H1 (cell line): ENCODE data around the gene DNAH10. TPM values are rescaled to one million over a fixed set of nuclear protein-coding genes. Genes with fewer than 3 reads are reported as not detected.

Source experiments
- CTCF ChIA-PET: fragments of 300-600 bp; sonication (Branson Sonifier 250); formaldehyde crosslinking; loops from one replicate; lab custom pipeline; 2021; ENCODE audit not compliant: partially characterized antibody; lab: Charles Lee
- POLR2A ChIA-PET: fragments of 300-600 bp; sonication (Branson Sonifier 250); formaldehyde crosslinking; loops from one replicate; lab custom pipeline; 2021; ENCODE audit warnings: inconsistent platforms; ENCODE audit not compliant: partially characterized antibody; lab: Charles Lee
- DNase-seq, 2 experiments: peaks; one replicate each; pipeline versions ENCODE4 v3.0.0 to v3.0.0-alpha.2; 2010 to 2022; ENCODE audit warnings: low spot score in 2 of 2, low read depth in 1 of 2, mixed read lengths in 1 of 2
- FAIRE-seq: peaks from 2 replicates; lab custom pipeline; 2011; peaks lifted over from hg19 to GRCh38; lab: Jason Lieb, UNC
- H2AFZ ChIP-seq: 2 replicates; pipeline ENCODE4 v1.8.1; 2012; ENCODE audit warnings: low read length, inconsistent platforms
- H2AK5ac ChIP-seq: 2 replicates; pipeline ENCODE4 v1.6.1; 2013; ENCODE audit warnings: low read depth, low read length
- H2BK120ac ChIP-seq: replicated peaks from 2 replicates; pipeline ENCODE3; 2013; ENCODE audit warnings: low read depth, low read length, inconsistent platforms
- H2BK12ac ChIP-seq: 2 replicates; pipeline ENCODE4 v1.6.1; 2013; ENCODE audit warnings: low read depth, low read length
- H2BK15ac ChIP-seq: 2 replicates; pipeline ENCODE4 v1.6.1; 2013; ENCODE audit warnings: low read length
- H2BK20ac ChIP-seq: 2 replicates; pipeline ENCODE4 v1.6.1; 2013; ENCODE audit warnings: low read length
- H2BK5ac ChIP-seq: 2 replicates; pipeline ENCODE4 v1.6.1; 2013; ENCODE audit warnings: low read depth, low read length
- H3K14ac ChIP-seq: 2 replicates; pipeline ENCODE4 v1.6.1; 2013; ENCODE audit warnings: inconsistent platforms; ENCODE audit not compliant: insufficient read length
- H3K18ac ChIP-seq: 2 replicates; pipeline ENCODE4 v1.6.1; 2013; ENCODE audit warnings: low read length; ENCODE audit errors: extremely low read depth
- H3K23ac ChIP-seq: 2 replicates; pipeline ENCODE4 v1.6.1; 2013; ENCODE audit warnings: inconsistent platforms; ENCODE audit not compliant: insufficient read length
- H3K23me2 ChIP-seq: 2 replicates; pipeline ENCODE4 v1.6.1; 2013; ENCODE audit warnings: low read depth, low read length
- H3K27ac ChIP-seq: 2 replicates; pipeline ENCODE4 v1.6.1; 2011; ENCODE audit warnings: low read depth, low read length, inconsistent platforms
- H3K27me3 ChIP-seq, 4 experiments: replicated peaks in 1 of 4; 1 replicate in 1 of 4; 2 replicates in 3 of 4; pipeline versions ENCODE4 v1.6.1 to v1.8.1; 2011 to 2013; ENCODE audit warnings: low read length in 3 of 4, mild to moderate bottlenecking in 3 of 4, inconsistent platforms in 2 of 4, mixed read lengths in 2 of 4, moderate library complexity in 1 of 4; ENCODE audit not compliant: control insufficient read depth in 3 of 4, insufficient read depth in 3 of 4; ENCODE audit errors: extremely low read depth in 1 of 4
- H3K36me3 ChIP-seq, 4 experiments: 2 replicates each; pipeline versions ENCODE4 v1.6.1 to v1.8.1; 2011 to 2013; ENCODE audit warnings: mild to moderate bottlenecking in 4 of 4, low read length in 3 of 4, moderate library complexity in 2 of 4, control low read depth in 1 of 4, inconsistent platforms in 1 of 4; ENCODE audit not compliant: insufficient read depth in 4 of 4, control insufficient read depth in 2 of 4
- H3K4ac ChIP-seq: replicated peaks from 2 replicates; pipeline ENCODE3; 2013; ENCODE audit warnings: low read length, low read depth, mixed read lengths, inconsistent platforms; ENCODE audit not compliant: insufficient read length
- H3K4me1 ChIP-seq, 4 experiments: replicated peaks in 1 of 4; 1 replicate in 1 of 4; 2 replicates in 3 of 4; pipeline versions ENCODE4 v1.6.1 to v1.8.1; 2011 to 2013; ENCODE audit warnings: low read length in 3 of 4, inconsistent platforms in 2 of 4, mixed read lengths in 1 of 4; ENCODE audit not compliant: insufficient read depth in 4 of 4, control insufficient read depth in 3 of 4
- H3K4me2 ChIP-seq, 2 experiments: 2 replicates each; pipeline versions ENCODE4 v1.6.1 to v1.8.1; 2011 to 2013; ENCODE audit warnings: low read depth in 2 of 2, low read length in 2 of 2, control low read depth in 1 of 2, inconsistent platforms in 1 of 2, mild to moderate bottlenecking in 1 of 2; ENCODE audit not compliant: insufficient read depth in 1 of 2
- H3K4me3 ChIP-seq, 4 experiments: fragments of 200-600, 300-600 bp in 1 of 4; sonication (generic), shearing (Covaris generic), sonication (Bioruptor Twin) in 1 of 4; 2 replicates each; pipeline versions ENCODE4 v1.5.1 to v1.8.1; 2011 to 2016; ENCODE audit warnings: low read length in 4 of 4, low read depth in 3 of 4, control low read depth in 2 of 4, inconsistent platforms in 2 of 4, mild to moderate bottlenecking in 2 of 4, mixed read lengths in 1 of 4, moderate library complexity in 1 of 4; ENCODE audit not compliant: insufficient read depth in 2 of 4; ENCODE audit errors: extremely low read depth in 1 of 4
- H3K56ac ChIP-seq: replicated peaks from 2 replicates; pipeline ENCODE3; 2013; ENCODE audit warnings: low read depth, mild to moderate bottlenecking, mixed read lengths, low read length, inconsistent platforms; ENCODE audit not compliant: insufficient read length
- H3K79me1 ChIP-seq: 2 replicates; pipeline ENCODE4 v1.6.1; 2013; ENCODE audit warnings: low read depth, low read length, control low read depth
- H3K79me2 ChIP-seq, 2 experiments: 2 replicates each; pipeline versions ENCODE4 v1.6.1 to v1.8.1; 2012 to 2013; ENCODE audit warnings: low read length in 2 of 2, mild to moderate bottlenecking in 2 of 2, inconsistent platforms in 1 of 2; ENCODE audit not compliant: insufficient read depth in 2 of 2, control insufficient read depth in 1 of 2
- H3K9ac ChIP-seq, 4 experiments: replicated peaks in 1 of 4; 1 replicate in 1 of 4; 2 replicates in 3 of 4; pipeline versions ENCODE4 v1.6.1 to v1.8.1; 2011 to 2013; ENCODE audit warnings: low read depth in 3 of 4, low read length in 3 of 4, control low read depth in 2 of 4, mild to moderate bottlenecking in 2 of 4, moderate library complexity in 2 of 4, inconsistent platforms in 1 of 4; ENCODE audit errors: extremely low read depth in 1 of 4
- H3K9me3 ChIP-seq, 2 experiments: 2 replicates each; pipeline versions ENCODE4 v1.6.1 to v1.8.1; 2012 to 2013; ENCODE audit warnings: mild to moderate bottlenecking in 2 of 2, moderate library complexity in 2 of 2, control low read depth in 1 of 2, inconsistent platforms in 1 of 2, low read depth in 1 of 2, low read length in 1 of 2, mixed read lengths in 1 of 2; ENCODE audit not compliant: insufficient read depth in 2 of 2
- H4K20me1 ChIP-seq, 2 experiments: replicated peaks in 1 of 2; 2 replicates each; pipeline versions ENCODE3 to v1.8.1; 2011 to 2013; ENCODE audit warnings: inconsistent platforms in 2 of 2, low read length in 2 of 2, mild to moderate bottlenecking in 1 of 2; ENCODE audit not compliant: insufficient read depth in 2 of 2, control insufficient read depth in 1 of 2
- H4K5ac ChIP-seq: 2 replicates; pipeline ENCODE4 v1.6.1; 2013; ENCODE audit warnings: low read length, low read depth, mixed read lengths, inconsistent platforms; ENCODE audit not compliant: insufficient read length
- H4K8ac ChIP-seq: 2 replicates; pipeline ENCODE4 v1.8.0; 2013; ENCODE audit warnings: mild to moderate bottlenecking, moderate library complexity, low read length, inconsistent platforms; ENCODE audit not compliant: insufficient read depth; ENCODE audit errors: extremely low read depth
- H4K91ac ChIP-seq: replicated peaks from 2 replicates; pipeline ENCODE3; 2013; ENCODE audit warnings: low read length, mixed read lengths, inconsistent platforms; ENCODE audit not compliant: insufficient read length
- BCL11A ChIP-seq, 2 experiments: IDR thresholded peaks; one replicate each; pipeline ENCODE4 v1.6.1; 2011; ENCODE audit warnings: low read depth in 2 of 2, low read length in 2 of 2, mild to moderate bottlenecking in 2 of 2
- EP300 ChIP-seq, 2 experiments: IDR thresholded peaks; 1 replicate in 1 of 2; 2 replicates in 1 of 2; pipeline ENCODE4 v1.6.1; 2011 to 2012; ENCODE audit warnings: low read depth in 2 of 2, low read length in 2 of 2, mild to moderate bottlenecking in 2 of 2, borderline replicate concordance in 1 of 2, inconsistent platforms in 1 of 2, moderate library complexity in 1 of 2
- RBBP5 ChIP-seq: IDR thresholded peaks from 2 replicates; pipeline ENCODE4 v1.7.1; 2012; ENCODE audit warnings: low read depth, mild to moderate bottlenecking, inconsistent platforms, low read length, moderate library complexity, borderline replicate concordance
- WGBS, 2 experiments: shearing (Covaris generic) in 1 of 2; methylation state at CpG; one replicate each; pipeline versions ENCODE4 v1.1.6 to v1.1.7; 2013 to 2015; ENCODE audit warnings: low lambda C conversion rate in 2 of 2, mixed read lengths in 2 of 2, inconsistent platforms in 1 of 2, low coverage in 1 of 2, missing lambda C conversion rate in 1 of 2; ENCODE audit not compliant: insufficient replicate concordance in 2 of 2, insufficient coverage in 1 of 2, insufficient read length in 1 of 2; ENCODE audit errors: extremely low coverage in 1 of 2, missing lambda C conversion rate in 1 of 2; 5-methylcytosine and 5-hydroxymethylcytosine counted together
- polyA plus RNA-seq, 7 experiments: library from polyadenylated mRNA; depleted of rRNA in 3 of 7; stranded (reverse) in 5 of 7; unstranded in 2 of 7; fragments of >200 nt in 5 of 7; fragments of 200-250 nt in 2 of 7; gene quantifications; 1 replicate in 5 of 7; 2 replicates in 1 of 7; 4 replicates in 1 of 7; pipeline versions ENCODE4 v1.2.1 to v1.2.3, GENCODE V29; 2011 to 2013; ENCODE audit warnings: missing spikeins in 2 of 7, mixed read lengths in 2 of 7
- total RNA-seq: library from RNA; stranded (reverse); fragmentation: NEBNext Ultra II Directional; extraction: Animal tissue kit (Norgen Biotek cat#: 25700); gene quantifications from 2 replicates; pipeline ENCODE4 v1.2.1, GENCODE V29; 2021
- TF ChIP-seq, protein P1 (sequence below): IDR thresholded peaks from 2 replicates; pipeline ENCODE4 v1.6.1; 2011; ENCODE audit warnings: low read length, improper control_type of control experiment

DNAH10 gene
- total and polyA plus RNA-seq, 2 of the 8 experiments (the other 6 are each of a cell fraction or from before 2014, with no cell fraction given), result 0.02 to 0.24 TPM

DNA sequence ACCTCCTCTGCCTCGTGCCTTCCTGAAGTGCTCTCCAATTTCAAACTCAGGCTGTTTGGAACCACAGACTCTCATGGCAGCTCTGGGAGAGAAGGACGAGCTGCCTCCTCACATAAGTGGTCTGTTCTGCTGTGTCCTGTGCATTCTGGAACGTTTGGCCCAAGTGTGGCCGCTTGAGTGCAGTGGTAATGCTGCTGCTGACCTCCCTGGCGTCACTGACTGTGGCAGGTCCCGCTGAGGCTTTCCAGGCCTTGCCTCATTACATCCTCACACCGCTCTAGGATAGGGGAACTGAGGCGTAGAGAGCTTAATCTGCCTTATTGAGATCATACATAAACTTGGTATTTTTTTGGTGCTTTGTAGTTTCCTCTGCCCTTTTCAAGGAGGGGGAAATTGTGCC, 196.4 kb downstream of the DNAH10 start:
- Histone ChIP-seq H3K27ac (no peak overlapping the region), H2BK20ac (no peak overlapping the region)

More for the DNA sequence above, 196.4 kb downstream of the DNAH10 start:
- H3K4ac ChIP-seq, result no peak overlapping the region
- FAIRE-seq, result no peak
- peaks cover 6 to 7% of the 10 kb centered on the region in 2 experiments for H4K20me1 ChIP-seq
- no peak overlapping the region for H3K18ac ChIP-seq
- 79% methylated on average over 8 of the region's 8 CpGs; no CpG with 5 or more reads in 1 of the 2 experiments for WGBS, 2 experiments
- H2BK5ac ChIP-seq, result no peak overlapping the region
- no peak overlapping the region for H2AFZ ChIP-seq
- no peak overlapping the region for H4K5ac ChIP-seq
- no peak overlapping the region for H3K23ac ChIP-seq
- TF ChIP-seq EP300 (IDR thresholded peaks at IDR 0.05; ENCODE audit: borderline replicate concordance in 1 of 2, low read depth in 2 of 2, low read length in 2 of 2) (no peak), BCL11A (IDR thresholded peaks at IDR 0.05; ENCODE audit: low read depth in 2 of 2, low read length in 2 of 2) (no peak), RBBP5 (no peak)
- TF ChIP-seq, protein P1, sequence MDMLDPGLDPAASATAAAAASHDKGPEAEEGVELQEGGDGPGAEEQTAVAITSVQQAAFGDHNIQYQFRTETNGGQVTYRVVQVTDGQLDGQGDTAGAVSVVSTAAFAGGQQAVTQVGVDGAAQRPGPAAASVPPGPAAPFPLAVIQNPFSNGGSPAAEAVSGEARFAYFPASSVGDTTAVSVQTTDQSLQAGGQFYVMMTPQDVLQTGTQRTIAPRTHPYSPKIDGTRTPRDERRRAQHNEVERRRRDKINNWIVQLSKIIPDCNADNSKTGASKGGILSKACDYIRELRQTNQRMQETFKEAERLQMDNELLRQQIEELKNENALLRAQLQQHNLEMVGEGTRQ, result no peak
- TF ChIP-seq, all 59 proteins: peak for 0
- H4K8ac ChIP-seq, result no peak overlapping the region
- no peaks in the 10 kb centered on the region for H3K9me3 ChIP-seq
- H3K27me3 ChIP-seq, result peaks cover 15 to 47% (median 33%) of the 10 kb centered on the region in 4 experiments
- no peaks in the 10 kb centered on the region for H3K79me1 ChIP-seq
- DNase-seq, result no peak
- H3K14ac ChIP-seq, result no peak overlapping the region
- no peak overlapping the region for H3K56ac ChIP-seq
- no peaks in the 10 kb centered on the region for H3K23me2 ChIP-seq
- no peaks in the 10 kb centered on the region for H3K36me3 ChIP-seq
- H2AK5ac ChIP-seq, result no peak overlapping the region
- H3K79me2 ChIP-seq, result no peaks in the 10 kb centered on the region
- H2BK120ac ChIP-seq, result no peak overlapping the region
- POLR2A ChIA-PET, result no interaction called here
- H3K4me3 ChIP-seq, result no peak overlapping the region
- H2BK12ac ChIP-seq, result no peak overlapping the region
- H4K91ac ChIP-seq, result no peak overlapping the region
- no peak overlapping the region for H3K9ac ChIP-seq
- CTCF ChIA-PET, result interaction anchor here (0.9 to 2.6 kb wide), 4 partner anchors 13 to 552 kb away, joined by 3 to 8 read pairs (median 6); no protein-coding TSS in a partner anchor
- H3K4me2 ChIP-seq, result no peak overlapping the region
- H3K4me1 ChIP-seq, result no peaks in the 10 kb centered on the region
- no peak overlapping the region for H2BK15ac ChIP-seq
